Jurkat, Clone E6-1 (cell line): Measurements from ENCODE around the gene GDF7.
"Not testable (repeated sequence)": the region's sequence is repeated elsewhere in the genome, so short reads cannot be mapped to it uniquely, and the experiment has no call there.

Experiments
- DNase-seq: peaks from one replicate; pipeline ENCODE4 v3.0.0-alpha.2; 2011; ENCODE audit warnings: low read depth, low spot score
- H3K4me3 ChIP-seq: 2 replicates; pipeline ENCODE4 v1.5.1; 2011; ENCODE audit warnings: mild to moderate bottlenecking, low read length, control low read depth, moderate library complexity

GDF7 gene

DNA sequence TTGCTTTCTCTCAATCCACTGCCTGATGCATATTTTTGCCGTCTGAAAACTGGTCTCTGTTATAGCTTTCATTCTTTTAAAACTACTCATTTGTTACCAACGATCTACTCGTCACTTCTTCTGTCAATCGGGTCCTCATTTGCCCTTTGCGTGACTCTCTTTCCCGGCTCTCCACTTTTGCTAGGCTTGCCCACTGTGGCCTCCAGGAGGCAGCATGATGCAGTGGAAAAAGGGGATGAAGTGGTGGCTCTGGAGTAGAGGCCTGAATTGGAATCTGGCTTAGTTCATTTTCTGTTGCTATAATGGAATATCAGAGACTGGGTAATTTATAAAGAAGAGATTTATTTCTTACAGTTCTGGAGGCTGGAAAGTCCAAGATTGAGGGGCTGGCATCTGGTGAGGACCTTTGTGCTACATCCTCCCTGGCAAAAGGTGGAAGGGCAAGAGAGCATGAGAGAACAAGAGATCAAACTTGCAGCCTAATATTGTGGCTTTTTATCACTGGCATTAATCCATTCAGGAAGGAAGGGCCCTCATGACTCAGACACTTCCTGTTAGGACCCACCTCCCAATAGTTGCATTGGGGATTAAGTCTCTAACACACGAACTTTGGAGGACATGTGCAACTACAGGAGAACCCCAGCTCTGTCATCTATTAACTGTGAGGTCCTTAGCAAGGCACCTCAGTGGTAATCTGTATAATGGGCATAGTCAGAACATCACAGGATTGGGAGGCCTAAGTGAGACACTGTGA lies 15.4 kb downstream of the GDF7 start:
- no peak for DNase-seq
- H3K4me3 ChIP-seq = no peak overlapping the region

DNA sequence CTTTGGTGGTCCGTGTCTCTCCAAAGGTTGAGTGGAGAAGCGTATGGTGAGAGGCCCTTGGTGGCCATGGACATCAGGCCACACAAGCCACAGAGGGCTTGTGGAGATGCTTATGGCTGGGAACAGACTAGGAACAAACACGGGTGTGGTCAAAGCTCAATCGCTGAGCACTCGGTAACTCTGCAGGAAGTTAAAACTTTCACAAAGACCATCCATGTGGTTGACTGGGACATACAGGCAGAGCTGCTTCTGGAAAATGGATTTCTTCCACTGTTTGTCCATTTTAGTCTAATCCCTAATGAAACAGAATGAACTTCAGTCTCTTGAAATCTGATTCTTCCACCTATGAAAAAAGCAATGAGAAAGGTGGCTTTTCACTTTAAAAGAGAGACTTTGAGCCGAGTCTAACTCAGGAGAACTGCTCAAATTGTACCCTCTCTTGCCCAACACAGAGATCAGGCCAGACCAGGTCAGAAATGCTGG lies 17.7 kb downstream of the GDF7 start:
- DNase-seq = no peak

DNA sequence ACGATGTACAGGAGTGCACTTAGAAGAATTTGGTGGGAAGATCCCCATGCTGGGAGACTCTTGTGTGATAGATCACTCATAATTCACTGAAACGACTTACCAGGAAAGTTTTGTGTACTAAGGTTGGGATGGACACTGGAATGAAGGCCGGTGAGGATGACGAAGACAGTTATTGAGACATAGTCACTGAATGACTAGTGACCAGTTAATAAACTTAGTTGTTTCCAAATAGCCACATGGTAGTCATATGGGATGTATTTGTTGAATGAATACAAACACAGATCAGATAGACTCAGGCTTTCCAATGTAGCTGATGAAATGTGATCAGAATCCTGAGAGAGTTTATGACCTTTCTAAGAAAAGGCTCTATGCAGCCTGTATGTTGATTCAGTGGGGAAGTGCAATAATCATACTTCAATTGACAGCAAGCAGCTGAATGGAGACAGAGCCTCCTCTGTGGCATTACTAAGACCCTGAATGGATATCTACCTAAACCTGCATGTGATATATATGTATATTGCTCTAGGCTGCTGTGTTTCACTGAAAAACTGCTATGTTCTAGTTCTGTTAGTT lies 20.4 kb downstream of the GDF7 start:
- DNase-seq = no peak
- no peak overlapping the region for H3K4me3 ChIP-seq

More for the DNA sequence above, 17.7 kb downstream of the GDF7 start:
- no peak overlapping the region for H3K4me3 ChIP-seq

DNA sequence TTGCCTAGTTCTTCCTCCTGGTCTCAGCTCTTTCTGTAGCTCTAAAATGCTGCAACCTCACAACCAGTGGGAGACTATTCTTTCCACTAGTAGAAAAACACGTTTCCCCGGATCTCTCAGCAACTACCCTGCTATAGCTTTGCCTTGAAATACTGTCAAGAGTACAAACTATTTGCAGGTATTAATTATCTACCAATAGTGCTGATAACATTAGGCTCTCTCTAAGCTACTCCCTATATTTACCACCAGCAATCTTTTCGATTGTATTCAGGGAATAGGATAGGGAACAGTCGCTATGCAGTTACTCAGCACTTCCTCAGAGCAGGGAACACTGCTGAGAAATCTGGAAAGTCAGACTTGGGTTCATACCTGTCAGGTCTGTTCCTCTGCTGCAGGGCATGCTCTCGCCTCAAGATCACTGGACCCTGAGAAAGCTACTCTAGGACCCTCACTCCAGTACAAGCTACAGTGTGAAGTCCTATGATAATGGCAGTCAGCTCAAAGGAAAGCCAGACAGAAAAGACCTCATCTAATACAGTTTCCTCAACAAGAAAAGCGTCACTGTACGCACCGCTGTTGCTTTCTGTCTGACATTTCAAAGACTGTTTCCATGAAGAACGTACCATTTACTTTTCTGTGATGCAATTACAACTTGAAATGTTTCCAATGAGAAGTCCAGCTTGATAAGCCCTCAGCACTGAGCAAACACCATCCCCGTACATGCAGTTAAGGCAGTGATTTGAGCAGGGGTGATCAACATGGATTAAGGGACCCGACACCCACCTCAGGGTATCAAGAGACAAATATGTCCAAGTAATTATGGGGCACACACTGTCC lies 22.7 kb downstream of the GDF7 start:
- H3K4me3 ChIP-seq = no peak overlapping the region
- no peak for DNase-seq

DNA sequence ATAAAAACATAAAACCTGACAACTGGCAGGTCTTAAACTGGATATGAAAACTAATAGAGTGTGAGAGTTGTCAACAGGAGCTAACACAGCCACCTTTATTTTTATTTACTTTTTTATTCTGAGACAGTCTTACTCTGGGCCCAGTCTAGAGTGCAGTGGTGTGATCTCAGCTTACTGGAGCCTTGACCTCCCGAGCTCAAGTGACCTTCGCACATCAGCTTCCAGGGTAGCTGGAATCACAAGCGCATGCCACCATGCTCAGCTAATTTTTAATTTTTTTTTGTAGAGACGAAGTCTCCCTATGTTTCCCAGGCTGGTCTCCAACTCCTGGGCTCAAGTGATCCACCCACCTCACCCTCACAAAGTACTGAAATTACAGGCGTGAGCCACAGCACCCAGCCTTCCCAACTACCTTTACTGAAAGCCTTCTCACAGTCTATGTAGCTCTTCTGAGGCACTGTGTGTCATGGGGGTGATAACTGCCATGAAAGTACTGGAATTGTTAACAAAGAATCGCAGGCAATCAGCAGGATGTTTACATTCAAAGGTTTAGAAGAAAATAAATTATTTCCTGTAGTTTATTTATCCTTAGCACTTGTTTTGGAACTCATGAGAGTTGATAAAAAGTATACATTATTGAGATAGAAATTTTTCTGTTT lies 24.3 kb downstream of the GDF7 start:
- H3K4me3 ChIP-seq = no peak overlapping the region
- no peak for DNase-seq

DNA sequence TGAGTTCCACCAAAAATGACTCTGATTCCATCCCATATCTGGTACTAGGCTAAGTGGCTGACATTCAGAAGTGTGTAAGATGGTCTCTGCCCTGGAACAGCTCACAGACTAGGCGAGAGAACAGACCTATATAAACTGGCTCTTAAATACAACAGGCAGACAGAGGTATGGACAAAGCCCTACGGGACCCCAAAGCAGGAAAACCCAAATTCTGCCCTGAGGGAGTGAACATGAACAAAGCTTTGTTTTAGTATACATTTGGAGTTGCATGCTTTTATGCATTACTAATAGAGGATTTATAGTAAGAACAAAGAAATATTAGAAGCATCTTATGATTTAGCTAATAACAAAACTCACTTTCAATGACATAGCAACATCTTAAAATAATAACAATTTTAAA lies 25.1 kb downstream of the GDF7 start:
- H3K4me3 ChIP-seq = no peak overlapping the region
- no peak for DNase-seq

DNA sequence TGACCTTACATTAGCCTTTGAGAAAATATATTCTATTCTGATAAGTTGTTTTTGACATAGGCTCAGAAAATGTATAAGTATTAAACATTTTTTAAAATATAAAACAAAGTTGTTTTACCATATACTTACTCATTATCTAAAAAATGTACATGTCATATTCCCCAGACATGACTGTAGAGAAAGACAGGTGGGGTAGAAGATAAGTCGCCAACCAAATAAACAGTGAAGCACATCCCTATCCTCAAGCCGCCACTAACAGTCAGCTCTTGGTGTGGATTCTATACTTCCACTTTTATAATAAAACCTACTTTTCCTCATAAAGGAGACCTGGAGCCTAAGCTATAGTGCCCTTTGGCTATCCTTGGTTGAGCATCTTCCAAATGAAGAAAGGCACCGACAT lies 26.4 kb downstream of the GDF7 start:
- no peak for DNase-seq
- H3K4me3 ChIP-seq = no peak overlapping the region

DNA sequence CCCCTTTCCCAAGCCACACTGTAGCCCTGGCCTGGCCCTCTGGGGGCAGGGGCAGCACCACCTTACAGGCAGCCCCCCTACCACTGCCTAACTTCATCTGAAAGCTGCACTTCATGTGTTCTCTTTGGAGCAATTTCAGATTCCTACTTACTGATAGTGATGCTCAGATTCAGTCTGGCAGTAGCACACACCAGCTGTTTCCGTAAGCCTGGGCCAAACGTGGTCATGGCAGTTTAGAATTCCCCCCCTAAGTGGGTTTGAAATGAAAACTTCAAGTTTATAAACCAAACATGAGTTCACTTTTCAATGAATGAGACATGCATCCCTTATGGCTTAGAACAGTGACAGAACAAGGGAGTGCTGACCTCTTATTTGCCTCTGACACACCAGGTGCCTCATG lies 29.4 kb downstream of the GDF7 start:
- no peak for DNase-seq
- no peak overlapping the region for H3K4me3 ChIP-seq

DNA sequence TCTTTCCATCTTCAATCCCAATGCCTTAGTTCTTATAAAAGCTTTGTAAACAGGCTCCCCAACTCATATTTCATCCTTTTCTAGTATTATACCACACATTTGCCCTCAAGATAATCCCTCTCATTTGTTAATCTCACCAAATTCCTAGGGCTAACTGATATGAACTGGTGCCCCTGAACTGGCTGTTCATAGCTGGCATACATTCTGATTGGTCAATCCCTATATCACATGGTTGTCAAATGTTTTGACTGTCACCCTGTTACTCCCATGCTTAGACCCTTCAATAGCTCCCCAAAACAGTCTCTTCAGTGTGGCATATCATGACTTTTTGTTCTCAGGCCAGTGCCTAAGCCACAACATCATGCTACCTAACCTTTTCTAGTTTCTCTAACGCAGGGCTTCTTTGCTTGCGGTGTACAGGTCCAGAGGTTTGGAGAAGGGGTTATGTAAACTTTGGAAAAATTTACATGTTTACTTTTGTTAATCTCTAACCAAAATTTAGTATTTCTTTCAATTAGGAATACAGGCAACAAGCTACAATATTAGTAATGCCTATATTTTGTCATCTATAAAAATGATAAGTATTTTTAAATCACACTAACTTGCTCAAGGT lies 30.5 kb downstream of the GDF7 start:
- H3K4me3 ChIP-seq = no peak overlapping the region
- no peak for DNase-seq

DNA sequence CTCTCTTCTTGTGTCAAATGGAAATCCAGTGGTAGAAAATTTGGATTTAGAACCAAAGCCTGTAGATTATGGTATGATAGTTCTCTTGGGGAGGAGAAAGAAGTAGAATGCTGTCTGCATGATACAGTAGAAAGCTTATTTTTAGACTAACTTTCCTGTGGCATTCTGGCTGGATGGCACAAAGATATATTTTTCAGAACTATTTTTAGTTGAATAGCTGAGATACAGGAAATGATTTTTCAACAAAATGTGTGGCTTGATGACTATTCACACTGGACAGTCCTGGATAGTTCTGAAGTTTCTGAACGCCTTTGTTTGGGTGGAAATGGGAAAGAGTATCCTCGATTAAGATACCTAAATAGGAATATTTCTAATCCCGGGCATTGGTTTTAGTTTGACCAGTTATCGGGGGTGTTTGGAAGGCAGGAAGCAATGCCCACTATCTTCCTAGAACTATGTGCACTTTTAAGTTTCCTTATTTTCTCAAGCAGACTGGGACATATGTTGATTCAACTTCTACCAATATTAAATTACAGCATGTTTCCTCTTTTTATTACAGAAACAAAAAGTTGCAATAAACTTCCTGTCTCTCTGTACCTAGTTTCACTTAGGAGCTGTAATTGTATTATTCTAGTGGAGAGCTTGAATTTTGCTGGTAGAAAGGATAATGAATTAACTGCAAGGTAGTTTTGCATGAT lies 32.1 kb downstream of the GDF7 start:
- no peak for DNase-seq
- no peak overlapping the region for H3K4me3 ChIP-seq

DNA sequence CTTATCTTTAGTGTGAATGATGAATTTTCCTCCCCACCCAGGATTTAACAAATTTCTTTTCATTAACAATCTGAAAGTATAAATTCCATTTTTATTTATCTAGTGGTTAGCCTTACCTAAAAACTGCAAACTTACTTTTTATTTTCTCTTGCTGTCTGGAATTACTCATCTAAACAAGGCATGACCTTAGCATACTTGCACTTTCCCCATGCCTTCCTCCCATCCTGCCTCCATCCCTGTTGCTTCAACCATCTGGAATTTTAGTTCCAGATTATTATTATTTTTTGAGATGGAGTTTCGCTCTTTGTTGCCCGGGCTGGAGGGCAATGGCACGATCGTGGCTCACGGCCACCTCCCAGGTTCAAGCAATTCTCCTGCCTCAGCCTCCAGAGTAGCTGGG lies 35.6 kb downstream of the GDF7 start:
- DNase-seq = no peak

DNA sequence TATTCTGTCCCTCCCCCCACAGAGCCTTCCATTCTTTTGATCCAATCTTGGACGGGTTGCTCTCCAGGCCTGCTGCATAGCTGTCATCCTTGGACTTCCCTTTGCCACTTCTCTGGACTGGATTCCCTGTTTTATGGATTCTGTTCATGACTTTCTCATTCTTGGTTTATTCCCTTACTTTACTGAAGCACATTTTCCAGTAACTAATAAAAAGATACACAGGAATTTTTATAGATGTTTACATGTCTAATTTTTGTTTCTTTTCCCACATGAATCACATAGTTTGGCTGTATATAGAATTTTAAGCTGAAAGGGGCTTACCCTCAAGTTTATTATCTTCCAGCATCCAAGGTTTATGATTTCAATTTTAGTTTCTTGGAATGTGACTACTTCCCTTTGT lies 37.9 kb downstream of the GDF7 start:
- H3K4me3 ChIP-seq = no peak overlapping the region
- DNase-seq = no peak

More for the DNA sequence above, 35.6 kb downstream of the GDF7 start:
- no peak overlapping the region for H3K4me3 ChIP-seq

DNA sequence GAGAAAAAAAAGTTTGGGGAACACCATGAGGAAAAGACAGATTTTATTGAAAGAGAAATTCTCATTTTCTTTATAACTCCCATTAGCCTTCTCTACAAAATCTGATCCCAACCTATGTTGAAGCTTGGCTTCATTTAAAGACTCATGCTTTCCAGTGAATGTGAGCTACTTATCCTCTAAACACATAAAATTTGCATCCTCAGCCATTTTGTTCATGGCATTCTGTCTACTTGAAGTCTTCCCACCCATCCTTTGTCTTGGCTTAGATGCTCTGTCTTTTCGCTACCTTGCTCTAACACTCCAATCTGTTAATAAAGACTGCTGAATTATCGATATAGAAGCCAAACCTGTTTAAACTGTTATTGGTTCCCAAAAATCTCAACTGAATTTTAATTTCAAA lies 39.3 kb downstream of the GDF7 start:
- no peak overlapping the region for H3K4me3 ChIP-seq
- DNase-seq = no peak

DNA sequence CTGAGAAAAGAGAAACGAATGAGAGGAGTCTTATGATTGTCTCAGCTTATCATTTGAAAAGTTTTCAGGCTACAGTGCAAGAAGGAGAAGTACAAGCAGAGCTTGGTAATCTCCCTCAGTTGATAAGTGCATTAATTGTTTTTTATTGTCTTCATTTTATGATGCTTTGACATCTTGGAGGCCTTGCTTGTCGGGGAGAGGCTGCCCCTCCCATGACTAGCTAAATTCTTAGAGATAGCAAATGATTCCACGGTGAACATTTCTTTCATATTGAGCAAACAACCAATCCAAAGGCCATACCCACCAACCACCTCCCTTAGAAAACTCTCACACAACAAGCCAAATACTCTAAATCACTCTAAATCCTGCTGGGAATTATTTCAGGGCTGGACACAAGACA lies 39.8 kb downstream of the GDF7 start:
- no peak for DNase-seq
- H3K4me3 ChIP-seq = no peak overlapping the region

DNA sequence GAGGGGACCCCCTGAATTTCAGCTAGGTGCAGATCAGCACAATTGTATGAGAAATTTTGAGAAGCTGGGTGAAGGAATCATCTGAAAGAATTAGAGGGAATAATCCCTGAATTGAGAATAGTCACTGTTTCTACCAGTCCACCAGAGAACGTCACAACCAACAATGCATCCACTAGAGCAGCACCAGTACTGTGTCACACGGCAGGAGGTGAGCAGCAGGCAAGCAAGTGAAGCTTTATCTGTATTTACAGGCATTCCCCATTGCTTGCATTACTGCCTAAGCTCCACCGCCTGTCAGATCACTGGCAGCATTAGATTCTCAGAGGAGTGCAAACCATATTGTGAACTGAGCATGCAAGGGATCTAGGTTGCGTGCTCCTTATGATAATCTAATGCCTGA lies 40.7 kb downstream of the GDF7 start:
- no peak overlapping the region for H3K4me3 ChIP-seq
- DNase-seq = no peak

DNA sequence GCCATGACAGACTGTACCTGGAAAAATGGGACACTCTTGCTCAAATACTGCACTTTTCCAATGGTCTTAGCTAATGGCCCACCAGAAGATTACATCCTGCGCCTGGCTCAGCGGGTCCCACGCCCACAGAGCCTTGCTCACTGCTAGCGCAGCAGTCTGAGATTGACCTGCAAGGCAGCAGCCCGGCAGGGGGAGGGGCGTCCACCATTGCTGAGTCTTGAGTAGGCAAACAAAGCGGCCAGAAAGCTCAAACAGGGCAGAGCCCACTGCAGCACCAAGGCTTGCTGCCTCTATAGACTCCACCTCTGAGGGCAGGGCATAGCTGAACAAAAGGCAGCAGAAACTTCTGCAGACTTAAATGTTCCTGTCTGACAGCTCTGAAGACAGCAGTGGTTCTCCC lies 44.7 kb downstream of the GDF7 start:
- not testable (repeated sequence) for H3K4me3 ChIP-seq, DNase-seq

DNA sequence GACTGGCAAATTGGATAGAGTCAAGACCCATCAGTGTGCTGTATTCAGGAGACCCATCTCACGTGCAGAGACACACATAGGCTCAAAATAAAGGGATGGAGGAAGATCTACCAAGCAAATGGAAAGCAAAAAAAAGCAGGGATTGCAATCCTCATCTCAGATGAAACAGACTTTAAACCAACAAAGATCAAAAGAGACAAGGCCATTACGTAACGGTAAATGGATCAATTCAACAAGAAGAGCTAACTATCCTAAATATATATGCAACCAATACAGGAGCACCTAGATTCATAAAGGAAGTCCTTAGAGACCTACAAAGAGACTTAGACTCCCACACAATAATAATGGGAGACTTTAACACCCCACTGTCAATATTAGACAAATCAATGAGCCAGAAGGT lies 46.6 kb downstream of the GDF7 start:
- not testable (repeated sequence) for H3K4me3 ChIP-seq, DNase-seq

DNA sequence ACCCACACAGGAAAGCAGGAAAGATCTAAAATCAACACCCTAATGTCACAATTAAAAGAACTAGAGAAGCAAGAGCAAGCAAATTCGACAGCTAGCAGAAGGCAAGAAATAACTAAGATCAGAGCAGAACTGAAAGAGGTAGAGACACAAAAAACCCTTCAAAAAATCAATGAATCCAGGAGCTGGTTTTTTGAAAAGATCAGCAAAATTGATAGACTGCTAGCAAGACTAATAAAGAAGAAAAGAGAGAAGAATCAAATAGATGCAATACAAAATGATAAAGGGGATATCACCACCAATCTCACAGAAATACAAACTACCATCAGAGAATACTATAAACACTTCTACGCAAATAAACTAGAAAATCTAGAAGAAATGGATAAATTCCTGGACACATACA lies 47.5 kb downstream of the GDF7 start:
- not testable (repeated sequence) for H3K4me3 ChIP-seq

DNA sequence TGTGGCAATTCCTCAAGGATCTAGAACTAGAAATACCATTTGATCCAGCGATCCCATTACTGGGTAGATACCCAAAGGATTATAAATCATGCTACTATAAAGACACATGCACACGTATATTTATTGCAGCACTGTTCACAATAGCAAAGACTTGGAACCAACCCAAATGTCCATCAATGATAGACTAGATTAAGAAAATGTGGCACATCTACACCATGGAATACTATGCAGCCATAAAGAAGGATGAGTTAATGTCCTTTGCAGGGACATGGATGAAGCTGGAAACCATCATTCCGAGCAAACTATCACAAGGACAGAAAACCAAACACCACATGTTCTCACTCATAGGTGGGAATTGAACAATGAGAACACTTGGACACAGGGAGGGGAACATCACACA lies 49.2 kb downstream of the GDF7 start:
- DNase-seq, H3K4me3 ChIP-seq: not testable (repeated sequence)

More for the DNA sequence above, 47.5 kb downstream of the GDF7 start:
- not testable (repeated sequence) for DNase-seq
